Fibroblast of skin of back (primary cell): ENCODE measurements around the gene DNAJB12.

ENCODE experiments used
- DNase-seq: peaks from one replicate; pipeline ENCODE4 v3.0.0-alpha.2; 2013

The DNAJB12 gene

DNA sequence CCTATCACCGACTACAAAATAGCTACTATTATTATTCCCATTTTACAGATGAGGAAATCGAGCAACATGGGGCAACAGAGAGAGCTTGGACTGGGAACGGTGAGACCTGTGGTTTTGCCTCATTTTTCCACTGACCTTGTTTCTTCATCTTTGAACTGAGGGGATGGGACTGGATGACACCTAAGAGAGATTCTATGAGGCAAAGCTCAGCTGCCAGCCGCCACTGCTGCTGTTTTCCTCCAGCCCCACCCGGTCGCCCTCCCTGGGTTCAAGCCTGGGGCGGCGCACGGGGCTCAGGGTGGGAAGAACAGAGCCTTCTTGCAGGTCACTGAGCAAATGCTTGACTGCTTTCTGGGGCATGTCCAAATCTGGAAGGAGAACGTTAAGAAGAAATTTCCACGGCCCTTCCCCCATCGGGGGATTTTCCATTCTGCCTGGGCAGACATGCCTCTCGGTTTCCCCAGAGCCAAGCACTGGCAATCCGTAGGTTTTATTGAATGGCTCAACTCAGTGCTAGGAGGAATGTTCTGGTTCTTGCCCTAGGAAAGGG, 68.7 kb downstream of the DNAJB12 start:
- no peak for DNase-seq

DNA sequence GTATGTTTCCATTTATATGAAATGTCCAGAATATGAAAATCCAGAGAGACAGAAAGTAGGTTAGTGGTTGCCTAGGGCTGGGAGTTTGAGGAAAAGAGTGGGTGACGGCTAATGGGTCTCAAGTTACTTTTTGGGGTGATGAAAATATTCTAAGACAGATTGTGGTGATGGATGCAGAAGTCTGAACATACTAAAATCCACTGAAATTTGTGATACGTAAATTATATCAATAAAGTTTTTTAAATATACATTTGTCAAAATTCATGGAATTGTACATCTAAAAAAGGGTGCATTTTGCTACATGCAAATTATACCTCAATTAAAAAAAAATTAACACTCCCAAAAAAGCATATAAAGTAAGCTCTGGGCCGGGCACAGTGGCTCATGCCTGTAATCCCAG, 71.6 kb downstream of the DNAJB12 start:
- no peak for DNase-seq
